ENCODE measurements around the gene ZNF521.

- no peak for TF ChIP-seq POLR2A (IDR thresholded peaks at IDR 0.05; ENCODE audit: low read depth, low read length)
- no peak for TF ChIP-seq MYC (IDR thresholded peaks at IDR 0.05; ENCODE audit: low read depth, low read length)
Observed at GRCh38 chr18:25181581-25181980, 170.4 kb downstream of the ZNF521 start.

Measured in endothelial cell of umbilical vein (primary cell).